Mucosa of descending colon (tissue), 3 donors: ENCODE measurements around the gene MACROD1. TPM values are rescaled to one million over a fixed set of nuclear protein-coding genes. Genes with fewer than 3 reads are reported as not detected.
A peak's percentile ranks its signal among the peaks of the same experiment; 100 is the strongest.

Experiments
- ATAC-seq: fragments of 200-7000 bp; cut with Tn5 transposase; one replicate; pipeline ENCODE4 v1.9.1; 2020; ENCODE audit warnings: mild to moderate bottlenecking, moderate library complexity
- DNase-seq, 3 donors: peaks; one replicate each; pipeline ENCODE4 v3.0.0-alpha.2; 2020
- H3K36me3 ChIP-seq: fragments of 200-600 bp; one replicate; pipeline ENCODE4 v1.8.0; 2021; ENCODE audit warnings: low read depth, mild to moderate bottlenecking
- H3K4me1 ChIP-seq: fragments of 200-600 bp; one replicate; pipeline ENCODE4 v1.8.0; 2021; ENCODE audit warnings: low read depth, mild to moderate bottlenecking
- H3K4me3 ChIP-seq: fragments of 200-600 bp; one replicate; pipeline ENCODE4 v1.8.0; 2021; ENCODE audit warnings: mild to moderate bottlenecking
- H3K9me3 ChIP-seq: fragments of 200-600 bp; one replicate; pipeline ENCODE4 v1.8.0; 2021; ENCODE audit warnings: mild to moderate bottlenecking
- intact Hi-C, 2 donors: fragments of 100-400 bp; cut with DNase I in 1 of 2; cut with micrococcal nuclease in 1 of 2; formaldehyde crosslinking; loops; one replicate each; pipeline versions ENCODE4 v1.11.0 to v1.11.1; 2022; cut with DNase I, micrococcal nuclease
- total RNA-seq, 3 donors: library from RNA; stranded (reverse); fragmentation: NEBNext Ultra II Directional in 2 of 3; extraction: Animal tissue kit (Norgen Biotek cat#: 25700) in 2 of 3; gene quantifications; one replicate each; pipeline versions ENCODE4 v1.2.1 to v1.2.4, GENCODE V29; 2021 to 2023
- TF ChIP-seq, protein P1 (sequence below): fragments of 200-600 bp; IDR thresholded peaks from one replicate; pipeline ENCODE4 v1.8.0; 2022; ENCODE audit warnings: antibody characterized with exemption, mild to moderate bottlenecking
- donor health status: DM: no; HTN: no; CAD: no; lungs with moderate emphysema.
- donor health status: DM: no; HTN: no; CAD: no.
- donor health status: DM: no; HTN: yes; CAD: no.

Gene MACROD1
- total RNA-seq, 3 donors from 2014 or later, result 26.7 to 38.7 (median 38.1) TPM

- TF ChIP-seq, protein P1, sequence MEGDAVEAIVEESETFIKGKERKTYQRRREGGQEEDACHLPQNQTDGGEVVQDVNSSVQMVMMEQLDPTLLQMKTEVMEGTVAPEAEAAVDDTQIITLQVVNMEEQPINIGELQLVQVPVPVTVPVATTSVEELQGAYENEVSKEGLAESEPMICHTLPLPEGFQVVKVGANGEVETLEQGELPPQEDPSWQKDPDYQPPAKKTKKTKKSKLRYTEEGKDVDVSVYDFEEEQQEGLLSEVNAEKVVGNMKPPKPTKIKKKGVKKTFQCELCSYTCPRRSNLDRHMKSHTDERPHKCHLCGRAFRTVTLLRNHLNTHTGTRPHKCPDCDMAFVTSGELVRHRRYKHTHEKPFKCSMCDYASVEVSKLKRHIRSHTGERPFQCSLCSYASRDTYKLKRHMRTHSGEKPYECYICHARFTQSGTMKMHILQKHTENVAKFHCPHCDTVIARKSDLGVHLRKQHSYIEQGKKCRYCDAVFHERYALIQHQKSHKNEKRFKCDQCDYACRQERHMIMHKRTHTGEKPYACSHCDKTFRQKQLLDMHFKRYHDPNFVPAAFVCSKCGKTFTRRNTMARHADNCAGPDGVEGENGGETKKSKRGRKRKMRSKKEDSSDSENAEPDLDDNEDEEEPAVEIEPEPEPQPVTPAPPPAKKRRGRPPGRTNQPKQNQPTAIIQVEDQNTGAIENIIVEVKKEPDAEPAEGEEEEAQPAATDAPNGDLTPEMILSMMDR, result no peak
- DNase-seq (no peak), ATAC-seq (no peak)
- Histone ChIP-seq H3K9me3 (no peaks in the 10 kb centered on the region), H3K36me3 (no peaks in the 10 kb centered on the region), H3K4me1 (no peaks in the 10 kb centered on the region), H3K4me3 (no peak overlapping the region)
- intact Hi-C loops, result loop anchor here in 1 of 2 donors (5.0 to 10.0 kb wide), 2 partner anchors 148 to 315 kb away; partner anchors contain the start of gene MARK2
Measured at GRCh38 chr11:64150051-64150450, 15.9 kb downstream of the MACROD1 start.

GRCh38 chr11:64148917-64149617 lies 16.8 kb downstream of the MACROD1 start:
- no peaks in the 10 kb centered on the region for H3K4me1 ChIP-seq
- H3K9me3 ChIP-seq, result no peaks in the 10 kb centered on the region
- TF ChIP-seq, protein P1, result no peak
- intact Hi-C loops, result loop anchor here in 1 of 2 donors (10.0 kb wide), 1 partner anchor 144 kb away; no protein-coding TSS in a partner anchor
- ATAC-seq, result no peak
- no peak overlapping the region for H3K4me3 ChIP-seq
- DNase-seq, result no peak
- H3K36me3 ChIP-seq, result no peaks in the 10 kb centered on the region

GRCh38 chr11:64148226-64148916 lies 17.5 kb downstream of the MACROD1 start:
- Histone ChIP-seq H3K4me1 (no peaks in the 10 kb centered on the region), H3K36me3 (no peaks in the 10 kb centered on the region)
- intact Hi-C loops, result loop anchor here in 1 of 2 donors (10.0 kb wide), 1 partner anchor 144 kb away; no protein-coding TSS in a partner anchor

DNA sequence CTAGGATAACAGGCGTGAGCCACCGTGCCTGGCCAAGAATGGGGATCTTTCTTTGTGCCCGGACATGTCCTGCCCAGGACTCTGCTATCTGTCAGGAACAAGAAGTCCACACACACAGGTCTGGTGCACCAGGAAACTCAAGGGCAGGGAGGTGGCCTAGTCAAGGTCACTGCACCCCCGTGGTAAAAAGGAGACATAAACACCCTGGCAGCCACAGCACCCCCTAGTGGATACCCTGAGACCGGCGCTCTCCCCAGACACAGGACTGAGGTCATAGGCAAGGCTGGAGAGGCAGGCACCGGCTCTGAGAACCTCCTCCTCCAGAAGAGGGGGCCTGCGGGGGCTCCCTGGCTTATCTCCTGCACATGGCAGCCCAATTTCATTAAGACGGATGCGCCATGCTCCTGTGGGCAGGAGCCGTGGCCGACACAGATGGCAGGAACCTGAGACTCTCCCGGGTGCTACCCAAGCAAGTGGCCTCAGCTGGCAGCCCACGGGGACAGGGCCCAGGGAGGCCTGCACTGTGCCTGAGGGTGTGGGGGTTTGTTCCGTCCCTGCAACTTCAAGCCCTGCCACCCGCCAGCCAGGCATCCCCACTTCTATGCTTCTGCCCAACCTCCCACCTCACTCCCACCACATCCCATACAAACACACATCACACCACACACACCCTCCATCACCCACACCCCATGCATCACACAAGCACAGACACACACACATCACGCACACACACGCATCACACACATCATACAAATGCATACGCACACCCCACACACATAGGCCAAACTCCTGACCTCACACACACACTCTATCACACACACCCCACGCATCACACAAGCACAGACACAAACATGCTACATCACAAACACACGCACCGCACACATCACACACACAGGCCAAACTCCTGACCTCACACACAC lies 19.6 kb downstream of the MACROD1 start:
- TF ChIP-seq, protein P1, result peak; percentile 58
- no peaks in the 10 kb centered on the region for H3K36me3 ChIP-seq
- intact Hi-C loops, result loop anchor here in 1 of 2 donors (10.0 kb wide), 1 partner anchor 141 kb away; no protein-coding TSS in a partner anchor
- DNase-seq (peak in 2 of 3 donors; percentile 72 to 75), ATAC-seq (peak; percentile 84)
- no peaks in the 10 kb centered on the region for H3K9me3 ChIP-seq
- H3K4me3 ChIP-seq, result no peak overlapping the region
- H3K4me1 ChIP-seq, result no peaks in the 10 kb centered on the region

More at GRCh38 chr11:64148226-64148916, 17.5 kb downstream of the MACROD1 start:
- ATAC-seq, result peak; percentile 55
- TF ChIP-seq, protein P1, result peak; percentile 67
- H3K4me3 ChIP-seq, result no peak overlapping the region
- DNase-seq, result peak in 2 of 3 donors; percentile 79 to 80
- H3K9me3 ChIP-seq, result no peaks in the 10 kb centered on the region
